BJ (cell line): ENCODE measurements around the gene FMNL2. TPM values are rescaled to one million over a fixed set of nuclear protein-coding genes. Genes with fewer than 3 reads are reported as not detected.

Experiments used
- CTCF ChIA-PET: fragments of 350-600 bp; formaldehyde crosslinking; extraction: SDS; loops from one replicate; lab custom pipeline; 2021; ENCODE audit warnings: antibody characterized with exemption, inconsistent platforms; lab: Yijun Ruan, JAX
- POLR2A ChIA-PET: fragments of 300-600 bp; sonication (Branson Sonifier 250); formaldehyde crosslinking; extraction: SDS; loops from one replicate; lab custom pipeline; 2021; ENCODE audit warnings: antibody characterized with exemption; lab: Charles Lee
- DNase-seq: peaks from one replicate; pipeline ENCODE4 v3.0.0-alpha.2; 2011; ENCODE audit warnings: low read depth
- H3K27me3 ChIP-seq: 2 replicates; pipeline ENCODE4 v1.6.0; 2011; ENCODE audit warnings: low read length; ENCODE audit not compliant: control insufficient read depth, insufficient read depth
- H3K36me3 ChIP-seq: 2 replicates; pipeline ENCODE4 v1.5.1; 2011; ENCODE audit warnings: low read length; ENCODE audit not compliant: control insufficient read depth, insufficient read depth
- H3K4me3 ChIP-seq: 2 replicates; pipeline ENCODE4 v1.5.1; 2011; ENCODE audit warnings: low read depth, mild to moderate bottlenecking, control low read depth, low read length
- polyA plus RNA-seq: library from polyadenylated mRNA; depleted of rRNA; stranded (reverse); fragments of >200 nt; gene quantifications from 2 replicates; pipeline ENCODE4 v1.2.3, GENCODE V29; 2011
- TF ChIP-seq, protein P1 (sequence below): IDR thresholded peaks from 2 replicates; pipeline ENCODE4 v1.5.1; 2011; ENCODE audit warnings: low read depth, mild to moderate bottlenecking, control low read depth, inconsistent platforms, low read length, moderate library complexity; ENCODE audit not compliant: insufficient read depth

Gene FMNL2
- polyA plus RNA-seq, 1 experiment = 2.4 TPM

GRCh38 chr2:152510621-152511020 is 175.6 kb downstream of the FMNL2 start:
- no peaks in the 10 kb centered on the region for H3K36me3 ChIP-seq
- H3K4me3 ChIP-seq = no peak overlapping the region
- CTCF ChIA-PET = interaction anchor here (1.3 kb wide), 1 partner anchor 15 kb away, joined by 4 read pairs; no protein-coding TSS in a partner anchor
- TF ChIP-seq, protein P1, sequence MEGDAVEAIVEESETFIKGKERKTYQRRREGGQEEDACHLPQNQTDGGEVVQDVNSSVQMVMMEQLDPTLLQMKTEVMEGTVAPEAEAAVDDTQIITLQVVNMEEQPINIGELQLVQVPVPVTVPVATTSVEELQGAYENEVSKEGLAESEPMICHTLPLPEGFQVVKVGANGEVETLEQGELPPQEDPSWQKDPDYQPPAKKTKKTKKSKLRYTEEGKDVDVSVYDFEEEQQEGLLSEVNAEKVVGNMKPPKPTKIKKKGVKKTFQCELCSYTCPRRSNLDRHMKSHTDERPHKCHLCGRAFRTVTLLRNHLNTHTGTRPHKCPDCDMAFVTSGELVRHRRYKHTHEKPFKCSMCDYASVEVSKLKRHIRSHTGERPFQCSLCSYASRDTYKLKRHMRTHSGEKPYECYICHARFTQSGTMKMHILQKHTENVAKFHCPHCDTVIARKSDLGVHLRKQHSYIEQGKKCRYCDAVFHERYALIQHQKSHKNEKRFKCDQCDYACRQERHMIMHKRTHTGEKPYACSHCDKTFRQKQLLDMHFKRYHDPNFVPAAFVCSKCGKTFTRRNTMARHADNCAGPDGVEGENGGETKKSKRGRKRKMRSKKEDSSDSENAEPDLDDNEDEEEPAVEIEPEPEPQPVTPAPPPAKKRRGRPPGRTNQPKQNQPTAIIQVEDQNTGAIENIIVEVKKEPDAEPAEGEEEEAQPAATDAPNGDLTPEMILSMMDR = no peak
- H3K27me3 ChIP-seq = no peaks in the 10 kb centered on the region
- POLR2A ChIA-PET = no interaction called here
- DNase-seq = no peak

GRCh38 chr2:152511981-152512380 is 177.0 kb downstream of the FMNL2 start:
- Histone ChIP-seq H3K27me3 (no peaks in the 10 kb centered on the region), H3K4me3 (no peak overlapping the region), H3K36me3 (no peaks in the 10 kb centered on the region)
- POLR2A ChIA-PET = no interaction called here
- DNase-seq = no peak
- TF ChIP-seq, protein P1 = no peak
- CTCF ChIA-PET = interaction anchor here (0.8 to 3.3 kb wide), 2 partner anchors 12 to 13 kb away, joined by 4 to 11 read pairs; no protein-coding TSS in a partner anchor

GRCh38 chr2:152513029-152513428 is 178.1 kb downstream of the FMNL2 start:
- ChIA-PET POLR2A (no interaction called here), CTCF (interaction anchor here (1.0 to 3.3 kb wide), 2 partner anchors 12 to 21 kb away, joined by 3 to 11 read pairs; no protein-coding TSS in a partner anchor)
- Histone ChIP-seq H3K4me3 (no peak overlapping the region), H3K27me3 (no peaks in the 10 kb centered on the region), H3K36me3 (no peaks in the 10 kb centered on the region)
- no peak for DNase-seq
- TF ChIP-seq, protein P1 = no peak

- ChIA-PET CTCF (interaction anchor here (3.3 kb wide), 1 partner anchor 11 kb away, joined by 11 read pairs; no protein-coding TSS in a partner anchor), POLR2A (no interaction called here)
- TF ChIP-seq, protein P1 = no peak
- no peak overlapping the region for H3K4me3 ChIP-seq
- H3K27me3 ChIP-seq = no peaks in the 10 kb centered on the region
- H3K36me3 ChIP-seq = no peaks in the 10 kb centered on the region
- no peak for DNase-seq
These were observed 178.7 kb downstream of the FMNL2 start for GRCh38 chr2:152513681-152514080.

- DNase-seq = no peak
- TF ChIP-seq, protein P1 = no peak
- POLR2A ChIA-PET = no interaction called here
- Histone ChIP-seq H3K27me3 (no peaks in the 10 kb centered on the region), H3K4me3 (no peak overlapping the region), H3K36me3 (no peaks in the 10 kb centered on the region)
- CTCF ChIA-PET = interaction anchor here (0.6 to 1.2 kb wide), 2 partner anchors 9 to 235 kb away, joined by 3 to 5 read pairs; no protein-coding TSS in a partner anchor
These were observed 183.1 kb downstream of the FMNL2 start for GRCh38 chr2:152518034-152518433.
